Measurements from ENCODE around the gene PRSS21. TPM values are rescaled to one million over a fixed set of nuclear protein-coding genes. Genes with fewer than 3 reads are reported as not detected.

The PRSS21 gene
- total RNA-seq, 1 experiment from 2014 or later = not detected

- no peaks in the 10 kb centered on the region for H3K9me3 Mint-ChIP-seq (ENCODE audit: low read depth, unreplicated experiment)
These were observed 10.9 kb downstream of the PRSS21 start for GRCh38 chr16:2827831-2828520.

GRCh38 chr16:2828521-2828840, 11.4 kb downstream of the PRSS21 start:
- H3K27ac Mint-ChIP-seq (ENCODE audit: unreplicated experiment) = no peak overlapping the region
- TF ChIP-seq, protein P1, sequence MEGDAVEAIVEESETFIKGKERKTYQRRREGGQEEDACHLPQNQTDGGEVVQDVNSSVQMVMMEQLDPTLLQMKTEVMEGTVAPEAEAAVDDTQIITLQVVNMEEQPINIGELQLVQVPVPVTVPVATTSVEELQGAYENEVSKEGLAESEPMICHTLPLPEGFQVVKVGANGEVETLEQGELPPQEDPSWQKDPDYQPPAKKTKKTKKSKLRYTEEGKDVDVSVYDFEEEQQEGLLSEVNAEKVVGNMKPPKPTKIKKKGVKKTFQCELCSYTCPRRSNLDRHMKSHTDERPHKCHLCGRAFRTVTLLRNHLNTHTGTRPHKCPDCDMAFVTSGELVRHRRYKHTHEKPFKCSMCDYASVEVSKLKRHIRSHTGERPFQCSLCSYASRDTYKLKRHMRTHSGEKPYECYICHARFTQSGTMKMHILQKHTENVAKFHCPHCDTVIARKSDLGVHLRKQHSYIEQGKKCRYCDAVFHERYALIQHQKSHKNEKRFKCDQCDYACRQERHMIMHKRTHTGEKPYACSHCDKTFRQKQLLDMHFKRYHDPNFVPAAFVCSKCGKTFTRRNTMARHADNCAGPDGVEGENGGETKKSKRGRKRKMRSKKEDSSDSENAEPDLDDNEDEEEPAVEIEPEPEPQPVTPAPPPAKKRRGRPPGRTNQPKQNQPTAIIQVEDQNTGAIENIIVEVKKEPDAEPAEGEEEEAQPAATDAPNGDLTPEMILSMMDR (IDR thresholded peaks at IDR 0.05; ENCODE audit: unreplicated experiment) = no peak
- BruUV-seq (replicated peaks) = no TSS peak
- no peaks in the 10 kb centered on the region for H3K4me1 Mint-ChIP-seq (ENCODE audit: low read depth, unreplicated experiment)
- intact Hi-C loops (cut with micrococcal nuclease; ENCODE audit: unreplicated experiment) = no loop called here
- no peaks in the 10 kb centered on the region for H3K27me3 Mint-ChIP-seq (ENCODE audit: unreplicated experiment)
- CTCF ChIA-PET = no interaction called here
- no peaks in the 10 kb centered on the region for H3K36me3 Mint-ChIP-seq (ENCODE audit: insufficient read depth, unreplicated experiment)
- no peaks in the 10 kb centered on the region for H3K9me3 Mint-ChIP-seq (ENCODE audit: low read depth, unreplicated experiment)
- DNase-seq = no peak
- H3K4me3 Mint-ChIP-seq (ENCODE audit: low read depth, unreplicated experiment) = no peak overlapping the region

More at GRCh38 chr16:2827831-2828520, 10.9 kb downstream of the PRSS21 start:
- CTCF ChIA-PET = no interaction called here
- no peak for DNase-seq
- no peak overlapping the region for H3K4me3 Mint-ChIP-seq (ENCODE audit: low read depth, unreplicated experiment)
- no peaks in the 10 kb centered on the region for H3K4me1 Mint-ChIP-seq (ENCODE audit: low read depth, unreplicated experiment)
- BruUV-seq (replicated peaks) = no TSS peak
- H3K27ac Mint-ChIP-seq (ENCODE audit: unreplicated experiment) = no peak overlapping the region
- no peaks in the 10 kb centered on the region for H3K27me3 Mint-ChIP-seq (ENCODE audit: unreplicated experiment)
- H3K36me3 Mint-ChIP-seq (ENCODE audit: insufficient read depth, unreplicated experiment) = no peaks in the 10 kb centered on the region
- intact Hi-C loops (cut with micrococcal nuclease; ENCODE audit: unreplicated experiment) = no loop called here
- TF ChIP-seq, protein P1 (IDR thresholded peaks at IDR 0.05; ENCODE audit: unreplicated experiment) = no peak

DNA sequence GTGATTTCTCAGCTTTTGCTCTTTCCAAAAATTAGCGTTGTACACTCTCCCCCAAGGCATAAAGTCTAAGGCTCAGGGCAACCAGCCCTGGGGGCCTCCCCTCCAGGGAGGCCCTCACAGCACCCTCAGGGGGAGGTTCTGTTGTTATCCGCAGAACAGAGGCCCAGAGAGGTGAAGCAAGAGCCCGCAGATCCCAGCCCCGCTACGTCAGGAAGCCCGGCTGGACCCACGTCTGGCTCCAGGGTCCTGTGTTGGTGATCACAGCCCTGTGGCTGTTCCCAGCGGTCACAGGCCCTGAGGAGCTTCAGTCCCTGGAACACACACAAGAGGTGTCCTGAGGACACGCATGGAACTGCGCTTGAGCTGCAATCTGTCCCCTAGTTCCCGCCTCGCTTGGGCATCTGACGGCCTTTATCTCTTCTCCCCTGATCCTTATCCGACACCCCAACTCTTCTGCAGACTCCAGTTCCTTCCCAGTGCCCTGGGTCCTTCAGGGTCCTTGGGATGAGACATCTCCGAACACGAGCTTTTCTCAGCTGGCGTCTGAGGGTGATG, 11.9 kb downstream of the PRSS21 start:
- intact Hi-C loops (cut with micrococcal nuclease; ENCODE audit: unreplicated experiment) = no loop called here
- TF ChIP-seq, protein P1 (IDR thresholded peaks at IDR 0.05; ENCODE audit: unreplicated experiment) = no peak
- no peaks in the 10 kb centered on the region for H3K36me3 Mint-ChIP-seq (ENCODE audit: insufficient read depth, unreplicated experiment)
- H3K9me3 Mint-ChIP-seq (ENCODE audit: low read depth, unreplicated experiment) = no peaks in the 10 kb centered on the region
- no peaks in the 10 kb centered on the region for H3K27me3 Mint-ChIP-seq (ENCODE audit: unreplicated experiment)
- H3K4me3 Mint-ChIP-seq (ENCODE audit: low read depth, unreplicated experiment) = no peak overlapping the region
- H3K4me1 Mint-ChIP-seq (ENCODE audit: low read depth, unreplicated experiment) = no peaks in the 10 kb centered on the region
- CTCF ChIA-PET = interaction anchor here (0.5 kb wide), 1 partner anchor 490 kb away, joined by 4 read pairs; no protein-coding TSS in a partner anchor
- no TSS peak for BruUV-seq (replicated peaks)
- H3K27ac Mint-ChIP-seq (ENCODE audit: unreplicated experiment) = no peak overlapping the region
- no peak for DNase-seq

DNA sequence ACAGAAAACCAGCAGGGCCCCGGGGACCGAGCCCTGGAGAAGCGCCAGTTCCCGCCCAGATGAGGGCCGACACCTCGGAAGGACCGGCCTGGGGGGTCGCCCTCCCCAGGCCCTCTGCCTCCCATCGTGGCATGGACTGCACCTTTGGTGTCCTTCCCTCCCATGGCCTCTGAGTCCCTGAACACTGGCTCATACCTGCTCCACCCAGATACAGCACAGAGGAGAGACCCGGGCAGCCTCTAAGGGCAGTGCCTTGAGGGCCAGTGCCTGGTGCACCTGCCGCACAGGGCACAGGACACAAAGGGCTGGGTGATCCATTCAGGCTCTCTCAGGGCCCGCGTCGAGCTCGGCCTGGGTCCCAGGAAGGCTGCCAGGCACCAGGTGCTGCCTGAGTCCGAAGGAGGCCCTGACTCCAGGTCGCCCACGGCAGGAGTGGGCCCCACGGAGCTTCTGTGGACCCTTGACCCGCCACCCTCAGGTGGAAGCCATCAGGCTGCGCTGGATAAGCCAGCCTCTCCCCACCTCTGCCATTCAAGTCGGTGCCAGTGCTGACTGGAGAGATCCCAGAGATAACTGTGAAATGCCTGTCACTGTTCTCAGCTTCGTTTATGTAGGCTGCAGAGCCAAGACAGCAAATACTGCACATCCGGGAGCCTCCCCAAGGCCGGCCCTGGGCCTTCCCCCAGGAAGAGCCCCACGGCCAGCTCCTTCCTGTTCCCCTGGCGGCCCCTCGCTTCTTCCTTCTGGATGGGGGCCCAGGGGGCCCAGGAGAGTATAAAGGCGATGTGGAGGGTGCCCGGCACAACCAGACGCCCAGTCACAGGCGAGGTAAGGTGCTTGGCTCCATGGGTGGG, 12.7 kb downstream of the PRSS21 start, which contains the start of gene ZG16B:
Gene ZG16B (plus strand): TSS at position 803 of the 854 bp plus-strand sequence. CDS start 139 bp downstream, outside the sequence.
- DNase-seq = peak; percentile 36
- CTCF ChIA-PET = interaction anchor here (0.6 kb wide), 1 partner anchor 74 kb away, joined by 3 read pairs; no protein-coding TSS in a partner anchor
- no peak within 1 kb of the TSS for H3K27ac Mint-ChIP-seq (ENCODE audit: unreplicated experiment)
- H3K4me3 Mint-ChIP-seq (ENCODE audit: low read depth, unreplicated experiment) = no peak within 1 kb of the TSS
- BruUV-seq (replicated peaks) = no TSS peak
- no peaks in the 10 kb centered on the region for H3K27me3 Mint-ChIP-seq (ENCODE audit: unreplicated experiment)
- TF ChIP-seq, protein P1 (IDR thresholded peaks at IDR 0.05; ENCODE audit: unreplicated experiment) = no peak
- intact Hi-C loops (cut with micrococcal nuclease; ENCODE audit: unreplicated experiment) = no loop called here
- H3K4me1 Mint-ChIP-seq (ENCODE audit: low read depth, unreplicated experiment) = peaks cover 5% of the 10 kb centered on the region
- no peaks in the 10 kb centered on the region for H3K36me3 Mint-ChIP-seq (ENCODE audit: insufficient read depth, unreplicated experiment)
- H3K9me3 Mint-ChIP-seq (ENCODE audit: low read depth, unreplicated experiment) = no peaks in the 10 kb centered on the region

Measured in Calu3 (cell line).